ENCODE results near the gene ITPKB.

ITPKB gene

GRCh38 chr1:226762988-226763904 is 24.2 kb upstream of the ITPKB start:
- TF ChIP-seq FOXM1 (IDR thresholded peaks at IDR 0.05; ENCODE audit: borderline replicate concordance, low read depth), result no peak
- TF ChIP-seq USF1 (IDR thresholded peaks at IDR 0.05), result no peak
- TF ChIP-seq EGR1 (IDR thresholded peaks at IDR 0.05), result no peak
- TF ChIP-seq CEBPB (IDR thresholded peaks at IDR 0.05), result no peak
- TF ChIP-seq TCF12 (IDR thresholded peaks at IDR 0.05; ENCODE audit: low read depth), result no peak
- TF ChIP-seq MAX (IDR thresholded peaks at IDR 0.05), result no peak
- no peak for TF ChIP-seq TEAD4 (IDR thresholded peaks at IDR 0.05)
- no peak for TF ChIP-seq RAD21 (IDR thresholded peaks at IDR 0.05; ENCODE audit: low read depth)
- no peak for TF ChIP-seq TAF1 (IDR thresholded peaks at IDR 0.05; ENCODE audit: low read depth)
- no peak for TF ChIP-seq EP300 (IDR thresholded peaks at IDR 0.05; ENCODE audit: borderline replicate concordance)
- no peak for TF ChIP-seq NFIC (IDR thresholded peaks at IDR 0.05)
- no peak for TF ChIP-seq CREB1 (IDR thresholded peaks at IDR 0.05; ENCODE audit: low read depth)
- no peak for TF ChIP-seq ZBTB7A (IDR thresholded peaks at IDR 0.05; ENCODE audit: low read depth)
- TF ChIP-seq REST (IDR thresholded peaks at IDR 0.05; ENCODE audit: low read depth), result no peak
- TF ChIP-seq YY1 (IDR thresholded peaks at IDR 0.05; ENCODE audit: low read depth), result no peak

- TF ChIP-seq REST (IDR thresholded peaks at IDR 0.05; ENCODE audit: low read depth) (no peak), ZBTB7A (IDR thresholded peaks at IDR 0.05; ENCODE audit: low read depth) (no peak), TEAD4 (IDR thresholded peaks at IDR 0.05) (no peak), TAF1 (IDR thresholded peaks at IDR 0.05; ENCODE audit: low read depth) (no peak), EGR1 (IDR thresholded peaks at IDR 0.05) (no peak), CREB1 (IDR thresholded peaks at IDR 0.05; ENCODE audit: low read depth) (no peak), RAD21 (IDR thresholded peaks at IDR 0.05; ENCODE audit: low read depth) (no peak), CEBPB (IDR thresholded peaks at IDR 0.05) (no peak), EP300 (IDR thresholded peaks at IDR 0.05; ENCODE audit: borderline replicate concordance) (no peak), FOXM1 (IDR thresholded peaks at IDR 0.05; ENCODE audit: borderline replicate concordance, low read depth) (no peak), USF1 (IDR thresholded peaks at IDR 0.05) (no peak), MAX (IDR thresholded peaks at IDR 0.05) (no peak), TCF12 (IDR thresholded peaks at IDR 0.05; ENCODE audit: low read depth) (no peak), YY1 (IDR thresholded peaks at IDR 0.05; ENCODE audit: low read depth) (no peak), NFIC (IDR thresholded peaks at IDR 0.05) (no peak)
Measured at GRCh38 chr1:226762055-226762454, 23.0 kb upstream of the ITPKB start.

GRCh38 chr1:226761322-226761721 is 22.2 kb upstream of the ITPKB start:
- no peak for TF ChIP-seq TAF1 (IDR thresholded peaks at IDR 0.05; ENCODE audit: low read depth)
- TF ChIP-seq EGR1 (IDR thresholded peaks at IDR 0.05), result no peak
- no peak for TF ChIP-seq REST (IDR thresholded peaks at IDR 0.05; ENCODE audit: low read depth)
- TF ChIP-seq USF1 (IDR thresholded peaks at IDR 0.05), result no peak
- no peak for TF ChIP-seq ZBTB7A (IDR thresholded peaks at IDR 0.05; ENCODE audit: low read depth)
- no peak for TF ChIP-seq CEBPB (IDR thresholded peaks at IDR 0.05)
- TF ChIP-seq RAD21 (IDR thresholded peaks at IDR 0.05; ENCODE audit: low read depth), result no peak
- TF ChIP-seq EP300 (IDR thresholded peaks at IDR 0.05; ENCODE audit: borderline replicate concordance), result no peak
- no peak for TF ChIP-seq TEAD4 (IDR thresholded peaks at IDR 0.05)
- no peak for TF ChIP-seq FOXM1 (IDR thresholded peaks at IDR 0.05; ENCODE audit: borderline replicate concordance, low read depth)
- no peak for TF ChIP-seq MAX (IDR thresholded peaks at IDR 0.05)
- TF ChIP-seq TCF12 (IDR thresholded peaks at IDR 0.05; ENCODE audit: low read depth), result no peak
- no peak for TF ChIP-seq YY1 (IDR thresholded peaks at IDR 0.05; ENCODE audit: low read depth)
- TF ChIP-seq CREB1 (IDR thresholded peaks at IDR 0.05; ENCODE audit: low read depth), result no peak
- no peak for TF ChIP-seq NFIC (IDR thresholded peaks at IDR 0.05)
